H1 (cell line): ENCODE results near the gene PI4KA. TPM values are rescaled to one million over a fixed set of nuclear protein-coding genes. Genes with fewer than 3 reads are reported as not detected.
"Not testable (repeated sequence)": the region's sequence is repeated elsewhere in the genome, so short reads cannot be mapped to it uniquely, and the experiment has no call there.

ENCODE experiments used
- CTCF ChIA-PET: fragments of 300-600 bp; sonication (Branson Sonifier 250); formaldehyde crosslinking; loops from one replicate; lab custom pipeline; 2021; ENCODE audit not compliant: partially characterized antibody; lab: Charles Lee
- POLR2A ChIA-PET: fragments of 300-600 bp; sonication (Branson Sonifier 250); formaldehyde crosslinking; loops from one replicate; lab custom pipeline; 2021; ENCODE audit warnings: inconsistent platforms; ENCODE audit not compliant: partially characterized antibody; lab: Charles Lee
- DNase-seq, 2 experiments: peaks; one replicate each; pipeline versions ENCODE4 v3.0.0 to v3.0.0-alpha.2; 2010 to 2022; ENCODE audit warnings: low spot score in 2 of 2, low read depth in 1 of 2, mixed read lengths in 1 of 2
- FAIRE-seq: peaks from 2 replicates; lab custom pipeline; 2011; peaks lifted over from hg19 to GRCh38; lab: Jason Lieb, UNC
- H2AFZ ChIP-seq: 2 replicates; pipeline ENCODE4 v1.8.1; 2012; ENCODE audit warnings: low read length, inconsistent platforms
- H2AK5ac ChIP-seq: 2 replicates; pipeline ENCODE4 v1.6.1; 2013; ENCODE audit warnings: low read depth, low read length
- H2BK120ac ChIP-seq: replicated peaks from 2 replicates; pipeline ENCODE3; 2013; ENCODE audit warnings: low read depth, low read length, inconsistent platforms
- H2BK12ac ChIP-seq: 2 replicates; pipeline ENCODE4 v1.6.1; 2013; ENCODE audit warnings: low read depth, low read length
- H2BK15ac ChIP-seq: 2 replicates; pipeline ENCODE4 v1.6.1; 2013; ENCODE audit warnings: low read length
- H2BK20ac ChIP-seq: 2 replicates; pipeline ENCODE4 v1.6.1; 2013; ENCODE audit warnings: low read length
- H2BK5ac ChIP-seq: 2 replicates; pipeline ENCODE4 v1.6.1; 2013; ENCODE audit warnings: low read depth, low read length
- H3K14ac ChIP-seq: 2 replicates; pipeline ENCODE4 v1.6.1; 2013; ENCODE audit warnings: inconsistent platforms; ENCODE audit not compliant: insufficient read length
- H3K18ac ChIP-seq: 2 replicates; pipeline ENCODE4 v1.6.1; 2013; ENCODE audit warnings: low read length; ENCODE audit errors: extremely low read depth
- H3K23ac ChIP-seq: 2 replicates; pipeline ENCODE4 v1.6.1; 2013; ENCODE audit warnings: inconsistent platforms; ENCODE audit not compliant: insufficient read length
- H3K23me2 ChIP-seq: 2 replicates; pipeline ENCODE4 v1.6.1; 2013; ENCODE audit warnings: low read depth, low read length
- H3K27ac ChIP-seq: 2 replicates; pipeline ENCODE4 v1.6.1; 2011; ENCODE audit warnings: low read depth, low read length, inconsistent platforms
- H3K27me3 ChIP-seq, 4 experiments: replicated peaks in 1 of 4; 1 replicate in 1 of 4; 2 replicates in 3 of 4; pipeline versions ENCODE4 v1.6.1 to v1.8.1; 2011 to 2013; ENCODE audit warnings: low read length in 3 of 4, mild to moderate bottlenecking in 3 of 4, inconsistent platforms in 2 of 4, mixed read lengths in 2 of 4, moderate library complexity in 1 of 4; ENCODE audit not compliant: control insufficient read depth in 3 of 4, insufficient read depth in 3 of 4; ENCODE audit errors: extremely low read depth in 1 of 4
- H3K36me3 ChIP-seq, 4 experiments: 2 replicates each; pipeline versions ENCODE4 v1.6.1 to v1.8.1; 2011 to 2013; ENCODE audit warnings: mild to moderate bottlenecking in 4 of 4, low read length in 3 of 4, moderate library complexity in 2 of 4, control low read depth in 1 of 4, inconsistent platforms in 1 of 4; ENCODE audit not compliant: insufficient read depth in 4 of 4, control insufficient read depth in 2 of 4
- H3K4ac ChIP-seq: replicated peaks from 2 replicates; pipeline ENCODE3; 2013; ENCODE audit warnings: low read length, low read depth, mixed read lengths, inconsistent platforms; ENCODE audit not compliant: insufficient read length
- H3K4me1 ChIP-seq, 4 experiments: replicated peaks in 1 of 4; 1 replicate in 1 of 4; 2 replicates in 3 of 4; pipeline versions ENCODE4 v1.6.1 to v1.8.1; 2011 to 2013; ENCODE audit warnings: low read length in 3 of 4, inconsistent platforms in 2 of 4, mixed read lengths in 1 of 4; ENCODE audit not compliant: insufficient read depth in 4 of 4, control insufficient read depth in 3 of 4
- H3K4me2 ChIP-seq, 2 experiments: 2 replicates each; pipeline versions ENCODE4 v1.6.1 to v1.8.1; 2011 to 2013; ENCODE audit warnings: low read depth in 2 of 2, low read length in 2 of 2, control low read depth in 1 of 2, inconsistent platforms in 1 of 2, mild to moderate bottlenecking in 1 of 2; ENCODE audit not compliant: insufficient read depth in 1 of 2
- H3K4me3 ChIP-seq, 4 experiments: fragments of 200-600, 300-600 bp in 1 of 4; sonication (generic), shearing (Covaris generic), sonication (Bioruptor Twin) in 1 of 4; 2 replicates each; pipeline versions ENCODE4 v1.5.1 to v1.8.1; 2011 to 2016; ENCODE audit warnings: low read length in 4 of 4, low read depth in 3 of 4, control low read depth in 2 of 4, inconsistent platforms in 2 of 4, mild to moderate bottlenecking in 2 of 4, mixed read lengths in 1 of 4, moderate library complexity in 1 of 4; ENCODE audit not compliant: insufficient read depth in 2 of 4; ENCODE audit errors: extremely low read depth in 1 of 4
- H3K56ac ChIP-seq: replicated peaks from 2 replicates; pipeline ENCODE3; 2013; ENCODE audit warnings: low read depth, mild to moderate bottlenecking, mixed read lengths, low read length, inconsistent platforms; ENCODE audit not compliant: insufficient read length
- H3K79me1 ChIP-seq: 2 replicates; pipeline ENCODE4 v1.6.1; 2013; ENCODE audit warnings: low read depth, low read length, control low read depth
- H3K79me2 ChIP-seq, 2 experiments: 2 replicates each; pipeline versions ENCODE4 v1.6.1 to v1.8.1; 2012 to 2013; ENCODE audit warnings: low read length in 2 of 2, mild to moderate bottlenecking in 2 of 2, inconsistent platforms in 1 of 2; ENCODE audit not compliant: insufficient read depth in 2 of 2, control insufficient read depth in 1 of 2
- H3K9ac ChIP-seq, 4 experiments: replicated peaks in 1 of 4; 1 replicate in 1 of 4; 2 replicates in 3 of 4; pipeline versions ENCODE4 v1.6.1 to v1.8.1; 2011 to 2013; ENCODE audit warnings: low read depth in 3 of 4, low read length in 3 of 4, control low read depth in 2 of 4, mild to moderate bottlenecking in 2 of 4, moderate library complexity in 2 of 4, inconsistent platforms in 1 of 4; ENCODE audit errors: extremely low read depth in 1 of 4
- H3K9me3 ChIP-seq, 2 experiments: 2 replicates each; pipeline versions ENCODE4 v1.6.1 to v1.8.1; 2012 to 2013; ENCODE audit warnings: mild to moderate bottlenecking in 2 of 2, moderate library complexity in 2 of 2, control low read depth in 1 of 2, inconsistent platforms in 1 of 2, low read depth in 1 of 2, low read length in 1 of 2, mixed read lengths in 1 of 2; ENCODE audit not compliant: insufficient read depth in 2 of 2
- H4K20me1 ChIP-seq, 2 experiments: replicated peaks in 1 of 2; 2 replicates each; pipeline versions ENCODE3 to v1.8.1; 2011 to 2013; ENCODE audit warnings: inconsistent platforms in 2 of 2, low read length in 2 of 2, mild to moderate bottlenecking in 1 of 2; ENCODE audit not compliant: insufficient read depth in 2 of 2, control insufficient read depth in 1 of 2
- H4K5ac ChIP-seq: 2 replicates; pipeline ENCODE4 v1.6.1; 2013; ENCODE audit warnings: low read length, low read depth, mixed read lengths, inconsistent platforms; ENCODE audit not compliant: insufficient read length
- H4K8ac ChIP-seq: 2 replicates; pipeline ENCODE4 v1.8.0; 2013; ENCODE audit warnings: mild to moderate bottlenecking, moderate library complexity, low read length, inconsistent platforms; ENCODE audit not compliant: insufficient read depth; ENCODE audit errors: extremely low read depth
- H4K91ac ChIP-seq: replicated peaks from 2 replicates; pipeline ENCODE3; 2013; ENCODE audit warnings: low read length, mixed read lengths, inconsistent platforms; ENCODE audit not compliant: insufficient read length
- WGBS, 2 experiments: shearing (Covaris generic) in 1 of 2; methylation state at CpG; one replicate each; pipeline versions ENCODE4 v1.1.6 to v1.1.7; 2013 to 2015; ENCODE audit warnings: low lambda C conversion rate in 2 of 2, mixed read lengths in 2 of 2, inconsistent platforms in 1 of 2, low coverage in 1 of 2, missing lambda C conversion rate in 1 of 2; ENCODE audit not compliant: insufficient replicate concordance in 2 of 2, insufficient coverage in 1 of 2, insufficient read length in 1 of 2; ENCODE audit errors: extremely low coverage in 1 of 2, missing lambda C conversion rate in 1 of 2; 5-methylcytosine and 5-hydroxymethylcytosine counted together
- polyA plus RNA-seq, 7 experiments: library from polyadenylated mRNA; depleted of rRNA in 3 of 7; stranded (reverse) in 5 of 7; unstranded in 2 of 7; fragments of >200 nt in 5 of 7; fragments of 200-250 nt in 2 of 7; gene quantifications; 1 replicate in 5 of 7; 2 replicates in 1 of 7; 4 replicates in 1 of 7; pipeline versions ENCODE4 v1.2.1 to v1.2.3, GENCODE V29; 2011 to 2013; ENCODE audit warnings: missing spikeins in 2 of 7, mixed read lengths in 2 of 7
- total RNA-seq: library from RNA; stranded (reverse); fragmentation: NEBNext Ultra II Directional; extraction: Animal tissue kit (Norgen Biotek cat#: 25700); gene quantifications from 2 replicates; pipeline ENCODE4 v1.2.1, GENCODE V29; 2021

The PI4KA gene
- total and polyA plus RNA-seq, 2 of the 8 experiments (the other 6 are each of a cell fraction or from before 2014, with no cell fraction given) = 22.5 to 37.7 TPM

DNA sequence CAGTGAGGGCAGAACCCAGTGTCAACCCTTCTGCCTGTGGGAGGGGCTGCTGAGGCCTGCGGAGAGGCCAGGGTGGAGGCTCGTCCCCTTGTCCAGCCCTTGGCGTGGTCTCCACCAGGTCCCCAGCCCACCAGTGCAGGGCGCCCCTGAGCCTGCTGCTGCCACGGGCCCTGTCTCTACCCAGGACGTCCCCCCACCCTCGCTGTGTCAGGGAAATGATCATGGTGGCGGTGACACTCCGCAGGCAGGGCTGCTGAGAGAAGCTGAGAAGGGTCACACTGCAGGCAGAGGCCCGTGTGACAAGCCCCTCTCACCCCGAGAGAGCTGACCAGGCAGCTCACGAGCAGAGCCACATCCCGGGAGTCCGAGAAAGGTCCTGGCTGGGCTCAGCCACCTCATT, 164.4 kb downstream of the PI4KA start:
- not testable (repeated sequence) for H3K79me2 ChIP-seq, FAIRE-seq

GRCh38 chr22:20692926-20693325, 165.7 kb downstream of the PI4KA start:
- H3K18ac ChIP-seq, CTCF ChIA-PET, H4K5ac ChIP-seq, H3K4me2 ChIP-seq, H3K56ac ChIP-seq, H3K4me3 ChIP-seq, H2BK15ac ChIP-seq, H3K9me3 ChIP-seq, H3K9ac ChIP-seq, H3K4me1 ChIP-seq, H2AK5ac ChIP-seq, H3K27me3 ChIP-seq, H3K27ac ChIP-seq, H2BK20ac ChIP-seq, H3K14ac ChIP-seq, H3K36me3 ChIP-seq, H3K23ac ChIP-seq, H3K4ac ChIP-seq, H3K23me2 ChIP-seq, H3K79me2 ChIP-seq, H2BK120ac ChIP-seq, H2AFZ ChIP-seq, H2BK5ac ChIP-seq, H3K79me1 ChIP-seq, FAIRE-seq, H4K8ac ChIP-seq, POLR2A ChIA-PET, H4K91ac ChIP-seq, H4K20me1 ChIP-seq, H2BK12ac ChIP-seq: not testable (repeated sequence)
- 93% methylated on average over 6 of the region's 7 CpGs; no CpG with 5 or more reads in 1 of the 2 experiments for WGBS, 2 experiments
- peak in 1 of 2 experiments; percentile 19 for DNase-seq

More for the DNA sequence above, 164.4 kb downstream of the PI4KA start:
- H2BK20ac ChIP-seq, H3K4me1 ChIP-seq, H3K14ac ChIP-seq, H3K9me3 ChIP-seq, H2BK5ac ChIP-seq, H3K27ac ChIP-seq, H3K4me2 ChIP-seq, H4K20me1 ChIP-seq, H4K91ac ChIP-seq, H2BK12ac ChIP-seq, H3K79me1 ChIP-seq, H3K4ac ChIP-seq, CTCF ChIA-PET, H2AFZ ChIP-seq, H3K36me3 ChIP-seq, POLR2A ChIA-PET, H2AK5ac ChIP-seq, H3K18ac ChIP-seq, H3K23ac ChIP-seq, H3K56ac ChIP-seq, H2BK15ac ChIP-seq, H3K9ac ChIP-seq, H4K8ac ChIP-seq, H2BK120ac ChIP-seq, H3K4me3 ChIP-seq, H3K27me3 ChIP-seq, H4K5ac ChIP-seq, H3K23me2 ChIP-seq: not testable (repeated sequence)
- DNase-seq = peak in 1 of 2 experiments; percentile 35
- whole genome bisulfite sequencing, 2 experiments = 96% methylated on average over 4 of the region's 14 CpGs; no CpG with 5 or more reads in 1 of the 2 experiments
